Ishikawa (cell line): ENCODE measurements around the gene AATF.

Experiments
- CREB1 ChIP-seq: IDR thresholded peaks from 2 replicates; pipeline ENCODE4 v1.6.1; 2012; ENCODE audit warnings: low read depth
- EGR1 ChIP-seq: IDR thresholded peaks from 2 replicates; pipeline ENCODE4 v1.6.1; 2012
- EP300 ChIP-seq: IDR thresholded peaks from 2 replicates; pipeline ENCODE4 v1.6.1; 2012; ENCODE audit warnings: borderline replicate concordance
- NFIC ChIP-seq: IDR thresholded peaks from 2 replicates; pipeline ENCODE4 v1.6.1; 2012
- RAD21 ChIP-seq: IDR thresholded peaks from 2 replicates; pipeline ENCODE4 v1.6.1; 2012; ENCODE audit warnings: low read depth
- REST ChIP-seq: IDR thresholded peaks from 2 replicates; pipeline ENCODE4 v1.6.1; 2012; ENCODE audit warnings: low read depth, mild to moderate bottlenecking
- TAF1 ChIP-seq: IDR thresholded peaks from 2 replicates; pipeline ENCODE4 v1.6.1; 2012; ENCODE audit warnings: low read depth, mild to moderate bottlenecking
- TCF12 ChIP-seq: IDR thresholded peaks from 2 replicates; pipeline ENCODE4 v1.6.1; 2012; ENCODE audit warnings: low read depth
- YY1 ChIP-seq: IDR thresholded peaks from 2 replicates; pipeline ENCODE4 v1.6.1; 2012; ENCODE audit warnings: low read depth
- TF ChIP-seq, protein P1 (sequence below): IDR thresholded peaks from 2 replicates; pipeline ENCODE4 v1.6.1; 2012

DNA sequence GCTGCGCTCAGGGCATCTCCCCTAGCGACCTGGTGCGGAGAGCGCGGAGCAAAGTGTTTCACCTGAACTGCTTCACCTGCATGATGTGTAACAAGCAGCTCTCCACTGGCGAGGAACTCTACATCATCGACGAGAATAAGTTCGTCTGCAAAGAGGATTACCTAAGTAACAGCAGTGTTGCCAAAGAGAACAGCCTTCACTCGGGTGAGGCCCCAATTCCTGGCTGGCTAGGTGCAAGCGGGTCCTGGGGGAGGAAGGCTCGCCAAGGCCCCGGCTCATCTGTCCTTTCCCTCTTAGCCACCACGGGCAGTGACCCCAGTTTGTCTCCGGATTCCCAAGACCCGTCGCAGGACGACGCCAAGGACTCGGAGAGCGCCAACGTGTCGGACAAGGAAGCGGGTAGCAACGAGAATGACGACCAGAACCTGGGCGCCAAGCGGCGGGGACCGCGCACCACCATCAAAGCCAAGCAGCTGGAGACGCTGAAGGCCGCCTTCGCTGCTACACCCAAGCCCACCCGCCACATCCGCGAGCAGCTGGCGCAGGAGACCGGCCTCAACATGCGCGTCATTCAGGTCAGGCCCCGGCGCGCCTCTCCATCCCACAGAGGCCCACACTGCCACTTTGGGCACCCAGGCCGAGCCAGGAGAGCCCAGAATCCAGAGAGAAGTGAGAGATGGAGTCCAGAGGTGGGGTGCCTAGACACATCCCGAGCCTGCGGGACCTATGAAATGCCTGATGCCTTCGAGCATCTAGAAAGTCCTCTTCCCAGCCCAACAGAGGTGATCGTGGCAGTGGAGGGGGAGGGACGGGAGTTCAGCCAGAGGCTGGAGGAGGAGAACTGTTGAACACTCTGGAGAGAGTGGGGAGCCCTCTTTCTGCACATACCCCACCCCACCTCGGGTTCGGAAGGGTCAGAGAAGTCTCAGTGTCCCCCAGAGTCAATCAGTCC is 8.2 kb upstream of the AATF start:
- TF ChIP-seq EP300 (no peak), CREB1 (no peak), YY1 (no peak), TAF1 (no peak), RAD21 (no peak), REST (no peak), NFIC (no peak), EGR1 (no peak), TCF12 (no peak)
- TF ChIP-seq, protein P1, sequence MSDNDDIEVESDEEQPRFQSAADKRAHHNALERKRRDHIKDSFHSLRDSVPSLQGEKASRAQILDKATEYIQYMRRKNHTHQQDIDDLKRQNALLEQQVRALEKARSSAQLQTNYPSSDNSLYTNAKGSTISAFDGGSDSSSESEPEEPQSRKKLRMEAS = no peak
